GM19193 (cell line): ENCODE results near the gene AKAP1.

Experiments
- POLR2A ChIP-seq: IDR thresholded peaks from 4 replicates; pipeline ENCODE4 v1.6.1; 2011; ENCODE audit not compliant: insufficient read depth, insufficient read length; ENCODE audit errors: extremely low read depth

Gene AKAP1

GRCh38 chr17:57084802-57085447, at the start of gene AKAP1:
Gene AKAP1, plus strand, starts transcription at chr17:57085246. Its CDS starts 20,219 bp downstream, at chr17:57105465.
- peak; percentile 97 for TF ChIP-seq POLR2A

GRCh38 chr17:57035971-57036481, 49.0 kb upstream of the AKAP1 start:
- TF ChIP-seq POLR2A = no peak

- no peak for TF ChIP-seq POLR2A
Measured at GRCh38 chr17:57037411-57037810, 47.6 kb upstream of the AKAP1 start.

- TF ChIP-seq POLR2A = no peak
Measured at GRCh38 chr17:57038486-57038885, 46.6 kb upstream of the AKAP1 start.

- no peak for TF ChIP-seq POLR2A
Measured at GRCh38 chr17:57040571-57040970, 44.5 kb upstream of the AKAP1 start.

GRCh38 chr17:57043276-57043675, 41.8 kb upstream of the AKAP1 start:
- no peak for TF ChIP-seq POLR2A

- TF ChIP-seq POLR2A = no peak
Measured at GRCh38 chr17:57044976-57045867, 39.8 kb upstream of the AKAP1 start.

- no peak for TF ChIP-seq POLR2A
Measured at GRCh38 chr17:57045868-57046704, 39.0 kb upstream of the AKAP1 start.

- TF ChIP-seq POLR2A = no peak
Measured at GRCh38 chr17:57046749-57047148, 38.3 kb upstream of the AKAP1 start.

- no peak for TF ChIP-seq POLR2A
Measured at GRCh38 chr17:57048096-57048495, 37.0 kb upstream of the AKAP1 start.

GRCh38 chr17:57050306-57050705, 34.7 kb upstream of the AKAP1 start:
- no peak for TF ChIP-seq POLR2A

- no peak for TF ChIP-seq POLR2A
Measured at GRCh38 chr17:57051886-57052361, 33.1 kb upstream of the AKAP1 start.

GRCh38 chr17:57062865-57063264, 22.2 kb upstream of the AKAP1 start:
- no peak for TF ChIP-seq POLR2A

GRCh38 chr17:57067162-57067561, 17.9 kb upstream of the AKAP1 start:
- no peak for TF ChIP-seq POLR2A

GRCh38 chr17:57067781-57068180, 17.3 kb upstream of the AKAP1 start:
- no peak for TF ChIP-seq POLR2A
